Endothelial cell of umbilical vein (primary cell): ENCODE results near the gene VPS36. TPM values are rescaled to one million over a fixed set of nuclear protein-coding genes. Genes with fewer than 3 reads are reported as not detected.

ENCODE experiments used
- BruUV-seq: library from RNA; stranded (reverse); fragments of 400-500 nt; replicated peaks from 2 replicates; lab custom pipeline; 2021; lab: Mats Ljungman, UMichigan
- CTCF ChIA-PET: fragments of 300-600, 350-600 bp; sonication (Branson Sonifier 250); formaldehyde crosslinking; loops from one replicate; lab custom pipeline; 2021; ENCODE audit warnings: antibody characterized with exemption, inconsistent platforms; lab: Charles Lee
- POLR2A ChIA-PET: fragments of 300-600, 350-600 bp; sonication (Branson Sonifier 250); formaldehyde crosslinking; loops from one replicate; lab custom pipeline; 2021; ENCODE audit warnings: antibody characterized with exemption, inconsistent platforms; lab: Charles Lee
- DNase-seq: peaks from one replicate; pipeline ENCODE4 v3.0.0-alpha.2; 2011; ENCODE audit warnings: low read depth, low spot score
- FAIRE-seq: peaks from 2 replicates; lab custom pipeline; 2011; peaks lifted over from hg19 to GRCh38; lab: Jason Lieb, UNC
- H2AFZ ChIP-seq: 2 replicates; pipeline ENCODE4 v1.6.0; 2012; ENCODE audit warnings: low read depth, low read length, control low read depth, inconsistent platforms
- H3K27ac ChIP-seq: 2 replicates; pipeline ENCODE4 v1.5.1; 2011; ENCODE audit warnings: low read depth, mild to moderate bottlenecking, control low read depth, low read length, moderate library complexity; ENCODE audit not compliant: insufficient read depth
- H3K27me3 ChIP-seq, 2 experiments: 2 replicates each; pipeline versions ENCODE4 v1.6.0 to v1.6.1; 2011; ENCODE audit warnings: low read length in 2 of 2, mixed read lengths in 1 of 2; ENCODE audit not compliant: control insufficient read depth in 2 of 2, insufficient read depth in 2 of 2
- H3K36me3 ChIP-seq, 2 experiments: 2 replicates in 1 of 2; 3 replicates in 1 of 2; pipeline ENCODE4 v1.5.1; 2011; ENCODE audit warnings: low read length in 2 of 2, mild to moderate bottlenecking in 1 of 2, moderate library complexity in 1 of 2; ENCODE audit not compliant: control insufficient read depth in 2 of 2, insufficient read depth in 2 of 2; ENCODE audit errors: extremely low read depth in 1 of 2
- H3K4me1 ChIP-seq: 3 replicates; pipeline ENCODE4 v1.5.1; 2011; ENCODE audit warnings: mild to moderate bottlenecking, low read length; ENCODE audit not compliant: control insufficient read depth, insufficient read depth; ENCODE audit errors: extremely low read depth
- H3K4me2 ChIP-seq: 2 replicates; pipeline ENCODE4 v1.6.1; 2011; ENCODE audit warnings: low read length, control low read depth, mixed read lengths; ENCODE audit not compliant: insufficient read depth
- H3K4me3 ChIP-seq, 3 experiments: fragments of 200-600 bp in 1 of 3; sonication (generic), shearing (Covaris generic) in 1 of 3; replicated peaks in 1 of 3; 2 replicates each; pipeline ENCODE4 v1.5.1; 2011 to 2016; ENCODE audit warnings: control low read depth in 3 of 3, low read length in 3 of 3, mild to moderate bottlenecking in 2 of 3, inconsistent platforms in 1 of 3, low read depth in 1 of 3, moderate library complexity in 1 of 3; ENCODE audit not compliant: insufficient read depth in 1 of 3
- H3K79me2 ChIP-seq: 2 replicates; pipeline ENCODE4 v1.6.0; 2012; ENCODE audit warnings: low read length, inconsistent platforms; ENCODE audit not compliant: control insufficient read depth, insufficient read depth
- H3K9ac ChIP-seq: replicated peaks from 2 replicates; pipeline ENCODE3; 2011; ENCODE audit warnings: low read length, control low read depth; ENCODE audit not compliant: insufficient read depth; ENCODE audit errors: extremely low read depth
- H3K9me1 ChIP-seq: replicated peaks from 3 replicates; pipeline ENCODE4 v1.6.0; 2011; ENCODE audit warnings: mild to moderate bottlenecking, low read length; ENCODE audit not compliant: control insufficient read depth, insufficient read depth; ENCODE audit errors: extremely low read depth
- H3K9me3 ChIP-seq: replicated peaks from 2 replicates; pipeline ENCODE4 v1.5.1; 2012; ENCODE audit warnings: low read length, inconsistent platforms; ENCODE audit not compliant: control insufficient read depth, insufficient read depth
- H4K20me1 ChIP-seq: replicated peaks from 2 replicates; pipeline ENCODE3; 2011; ENCODE audit warnings: mild to moderate bottlenecking, low read length; ENCODE audit not compliant: control insufficient read depth, insufficient read depth; ENCODE audit errors: extremely low read depth
- CTCF ChIP-seq, 2 donors: IDR thresholded peaks; 1 replicate in 1 of 2; 2 replicates in 1 of 2; pipeline ENCODE4 v1.5.1; 2011; ENCODE audit warnings: low read length in 2 of 2, mild to moderate bottlenecking in 2 of 2, moderate library complexity in 2 of 2, control low read depth in 1 of 2, inconsistent platforms in 1 of 2, low read depth in 1 of 2; ENCODE audit not compliant: insufficient read depth in 1 of 2; ENCODE audit errors: extremely low read depth in 1 of 2
- EZH2 ChIP-seq: IDR thresholded peaks from 2 replicates; pipeline ENCODE4 v1.6.1; 2012; ENCODE audit warnings: borderline replicate concordance, low read depth, mild to moderate bottlenecking, moderate library complexity, low read length, inconsistent platforms; ENCODE audit not compliant: severe bottlenecking
- FOS ChIP-seq: IDR thresholded peaks from 2 replicates; pipeline ENCODE4 v1.6.1; 2011; ENCODE audit warnings: mild to moderate bottlenecking, low read length, moderate library complexity, borderline replicate concordance; ENCODE audit not compliant: insufficient read depth
- GATA2 ChIP-seq: IDR thresholded peaks from 2 replicates; pipeline ENCODE4 v1.7.0; 2011; ENCODE audit warnings: low read depth, mild to moderate bottlenecking, moderate library complexity, mixed read lengths, low read length; ENCODE audit not compliant: insufficient read length, insufficient read depth
- JUN ChIP-seq: IDR thresholded peaks from 2 replicates; pipeline ENCODE4 v1.6.1; 2011; ENCODE audit warnings: borderline replicate concordance, low read depth; ENCODE audit not compliant: insufficient read length, insufficient read depth
- MYC ChIP-seq: IDR thresholded peaks from one replicate; pipeline ENCODE4 v1.6.1; 2011; ENCODE audit warnings: mild to moderate bottlenecking, low read depth, low read length
- POLR2A ChIP-seq: IDR thresholded peaks from 2 replicates; pipeline ENCODE4 v1.6.1; 2012; ENCODE audit warnings: low read depth, mild to moderate bottlenecking, control low read depth, low read length
- POLR2AphosphoS5 ChIP-seq: IDR thresholded peaks from 2 replicates; pipeline ENCODE4 v1.6.1; 2012; ENCODE audit warnings: low read depth, mild to moderate bottlenecking, control low read depth, low read length, moderate library complexity; ENCODE audit not compliant: insufficient read depth
- dilution Hi-C: fragments of 300-500 bp; cut with MboI; formaldehyde crosslinking; loops from one replicate; pipeline ENCODE4 v1.15.0; 2019; ENCODE audit warnings: low sequenced_read_pairs; ENCODE audit not compliant: extremely low pct_ligation_motif_present
- intact Hi-C: fragments of 100-400 bp; cut with micrococcal nuclease; formaldehyde crosslinking; loops from one replicate; pipeline ENCODE4 v1.10.0; 2022
- polyA plus RNA-seq, 4 experiments: library from polyadenylated mRNA; depleted of rRNA in 3 of 4; stranded (reverse) in 3 of 4; unstranded in 1 of 4; fragments of >200 nt; gene quantifications; 2 replicates each; pipeline versions ENCODE4 v1.2.1 to v1.2.3, GENCODE V29; 2011 to 2012; ENCODE audit warnings: missing spikeins in 1 of 4
- total RNA-seq: library from RNA; stranded (reverse); gene quantifications from 2 replicates; pipeline ENCODE4 v1.2.3, GENCODE V29; 2021
- TF ChIP-seq, protein P1 (sequence below): IDR thresholded peaks from 2 replicates; pipeline ENCODE4 v1.6.1; 2011; ENCODE audit not compliant: insufficient read depth, insufficient read length

The VPS36 gene
- total and polyA plus RNA-seq, 2 donors (not counting 3 experiments of a cell fraction or from before 2014, with no cell fraction given), result 14.3 to 32.3 TPM

GRCh38 chr13:52395704-52396103 lies 54.7 kb downstream of the VPS36 start:
- dilution Hi-C loops (no loop called here), intact Hi-C loops (no loop called here)
- no TSS peak for BruUV-seq
- H3K4me2 ChIP-seq, result no peak overlapping the region
- peaks cover 8% of the 10 kb centered on the region for H3K4me1 ChIP-seq
- no peak overlapping the region for H3K4me3 ChIP-seq
- peaks cover 3% of the 10 kb centered on the region for H4K20me1 ChIP-seq
- DNase-seq (no peak), FAIRE-seq (no peak)
- ChIA-PET POLR2A (no interaction called here), CTCF (interaction anchor here (0.7 kb wide), 1 partner anchor 10 kb away, joined by 3 read pairs; no protein-coding TSS in a partner anchor)
- TF ChIP-seq POLR2AphosphoS5 (no peak), MYC (no peak), JUN (no peak), POLR2A (no peak), EZH2 (no peak), FOS (no peak), CTCF (IDR thresholded peaks at IDR 0.05; ENCODE audit: extremely low read depth in 1 of 2, insufficient read depth in 1 of 2, low read depth in 1 of 2, low read length in 2 of 2) (no peak), GATA2 (no peak)
- TF ChIP-seq, protein P1, sequence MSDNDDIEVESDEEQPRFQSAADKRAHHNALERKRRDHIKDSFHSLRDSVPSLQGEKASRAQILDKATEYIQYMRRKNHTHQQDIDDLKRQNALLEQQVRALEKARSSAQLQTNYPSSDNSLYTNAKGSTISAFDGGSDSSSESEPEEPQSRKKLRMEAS, result no peak
- no peaks in the 10 kb centered on the region for H3K9me3 ChIP-seq
- H2AFZ ChIP-seq, result no peak overlapping the region
- H3K79me2 ChIP-seq, result peaks cover 6% of the 10 kb centered on the region
- no peaks in the 10 kb centered on the region for H3K27me3 ChIP-seq
- no peaks in the 10 kb centered on the region for H3K9me1 ChIP-seq
- H3K27ac ChIP-seq, result no peak overlapping the region
- H3K36me3 ChIP-seq, result peaks cover 5 to 16% of the 10 kb centered on the region in 2 experiments
- H3K9ac ChIP-seq, result no peak overlapping the region
